IPS-18a (cell line): ENCODE results near the gene IFRD2.

Experiments used
- H3K27ac ChIP-seq: one replicate; pipeline ENCODE4 v1.5.1; 2013; ENCODE audit warnings: low read length
- H3K27me3 ChIP-seq: one replicate; pipeline ENCODE4 v1.6.1; 2013; ENCODE audit warnings: mild to moderate bottlenecking, low read length; ENCODE audit not compliant: control insufficient read depth, insufficient read depth
- H3K36me3 ChIP-seq: one replicate; pipeline ENCODE4 v1.6.1; 2013; ENCODE audit warnings: low read depth, low read length; ENCODE audit not compliant: control insufficient read depth
- H3K4me1 ChIP-seq: one replicate; pipeline ENCODE4 v1.6.1; 2013; ENCODE audit warnings: low read depth, low read length; ENCODE audit not compliant: control insufficient read depth
- H3K4me3 ChIP-seq: one replicate; pipeline ENCODE4 v1.5.1; 2013; ENCODE audit warnings: low read length
- H3K9ac ChIP-seq: one replicate; pipeline ENCODE4 v1.6.1; 2013; ENCODE audit warnings: mild to moderate bottlenecking, low read length, moderate library complexity
- H3K9me3 ChIP-seq: one replicate; pipeline ENCODE4 v1.6.1; 2013; ENCODE audit warnings: low read depth, low read length; ENCODE audit not compliant: control insufficient read depth

IFRD2 gene

GRCh38 chr3:50333744-50334328 lies 41.6 kb upstream of the IFRD2 start:
- H3K9me3 ChIP-seq, result no peaks in the 10 kb centered on the region
- peaks cover 6% of the 10 kb centered on the region for H3K27me3 ChIP-seq
- no peak overlapping the region for H3K9ac ChIP-seq
- H3K36me3 ChIP-seq, result peaks cover 30% of the 10 kb centered on the region
- H3K4me1 ChIP-seq, result peaks cover 5% of the 10 kb centered on the region
- H3K27ac ChIP-seq, result no peak overlapping the region
- no peak overlapping the region for H3K4me3 ChIP-seq

- Histone ChIP-seq H3K4me3 (no peak overlapping the region), H3K9me3 (no peaks in the 10 kb centered on the region), H3K9ac (no peak overlapping the region), H3K27me3 (no peaks in the 10 kb centered on the region), H3K4me1 (peaks cover 11% of the 10 kb centered on the region), H3K27ac (no peak overlapping the region), H3K36me3 (peaks cover 30% of the 10 kb centered on the region)
These were observed 39.2 kb upstream of the IFRD2 start for GRCh38 chr3:50331364-50331907.

GRCh38 chr3:50330330-50330729 lies 38.1 kb upstream of the IFRD2 start:
- Histone ChIP-seq H3K9me3 (no peaks in the 10 kb centered on the region), H3K4me3 (no peak overlapping the region), H3K27ac (no peak overlapping the region), H3K9ac (no peak overlapping the region), H3K4me1 (peaks cover 7% of the 10 kb centered on the region), H3K27me3 (no peaks in the 10 kb centered on the region), H3K36me3 (peaks cover 30% of the 10 kb centered on the region)

- H3K36me3 ChIP-seq, result peaks cover 30% of the 10 kb centered on the region
These were observed 35.9 kb upstream of the IFRD2 start, which contains the start of gene TUSC2 for GRCh38 chr3:50327943-50328691. TUSC2 (minus strand) TSS chr3:50328223; CDS start chr3:50328099, 124 bp downstream.

GRCh38 chr3:50327129-50327528 lies 34.9 kb upstream of the IFRD2 start:
- H3K4me3 ChIP-seq, result peak overlapping the region; percentile 90
- H3K4me1 ChIP-seq, result peaks cover 18% of the 10 kb centered on the region
- H3K36me3 ChIP-seq, result peaks cover 26% of the 10 kb centered on the region
- H3K9ac ChIP-seq, result peak overlapping the region; percentile 76
- no peak overlapping the region for H3K27ac ChIP-seq
- no peaks in the 10 kb centered on the region for H3K27me3 ChIP-seq
- H3K9me3 ChIP-seq, result no peaks in the 10 kb centered on the region

More at GRCh38 chr3:50327943-50328691, 35.9 kb upstream of the IFRD2 start, which contains the start of gene TUSC2:
- Histone ChIP-seq H3K9me3 (no peaks in the 10 kb centered on the region), H3K4me1 (peaks cover 14% of the 10 kb centered on the region), H3K9ac (peak within 1 kb of the TSS; percentile 76), H3K27me3 (no peaks in the 10 kb centered on the region), H3K4me3 (peak within 1 kb of the TSS; percentile 90), H3K27ac (peak within 1 kb of the TSS; percentile 13)

GRCh38 chr3:50326182-50326541 lies 33.9 kb upstream of the IFRD2 start:
- peaks cover 17% of the 10 kb centered on the region for H3K36me3 ChIP-seq

GRCh38 chr3:50325497-50326181 lies 33.4 kb upstream of the IFRD2 start:
- peaks cover 18% of the 10 kb centered on the region for H3K4me1 ChIP-seq
- no peaks in the 10 kb centered on the region for H3K27me3 ChIP-seq
- H3K9ac ChIP-seq, result no peak overlapping the region
- H3K36me3 ChIP-seq, result peaks cover 11% of the 10 kb centered on the region
- H3K9me3 ChIP-seq, result no peaks in the 10 kb centered on the region
- no peak overlapping the region for H3K27ac ChIP-seq
- no peak overlapping the region for H3K4me3 ChIP-seq

More at GRCh38 chr3:50326182-50326541, 33.9 kb upstream of the IFRD2 start:
- no peaks in the 10 kb centered on the region for H3K9me3 ChIP-seq
- no peak overlapping the region for H3K4me3 ChIP-seq
- no peaks in the 10 kb centered on the region for H3K27me3 ChIP-seq
- H3K4me1 ChIP-seq, result peaks cover 18% of the 10 kb centered on the region
- no peak overlapping the region for H3K9ac ChIP-seq
- H3K27ac ChIP-seq, result no peak overlapping the region

- Histone ChIP-seq H3K9me3 (no peaks in the 10 kb centered on the region), H3K27ac (no peak overlapping the region), H3K27me3 (no peaks in the 10 kb centered on the region), H3K4me1 (peaks cover 18% of the 10 kb centered on the region), H3K9ac (no peak overlapping the region), H3K4me3 (no peak overlapping the region), H3K36me3 (peaks cover 6% of the 10 kb centered on the region)
These were observed 32.9 kb upstream of the IFRD2 start for GRCh38 chr3:50325113-50325480.

- Histone ChIP-seq H3K36me3 (peaks cover 5% of the 10 kb centered on the region), H3K27ac (no peak overlapping the region), H3K4me1 (peaks cover 18% of the 10 kb centered on the region), H3K9me3 (no peaks in the 10 kb centered on the region), H3K27me3 (no peaks in the 10 kb centered on the region), H3K9ac (no peak overlapping the region), H3K4me3 (no peak overlapping the region)
These were observed 32.3 kb upstream of the IFRD2 start for GRCh38 chr3:50324351-50325112.

- H3K27ac ChIP-seq, result no peak overlapping the region
- H3K9ac ChIP-seq, result no peak overlapping the region
These were observed 31.5 kb upstream of the IFRD2 start for GRCh38 chr3:50323614-50324199.

More at GRCh38 chr3:50323614-50324199, 31.5 kb upstream of the IFRD2 start:
- Histone ChIP-seq H3K9me3 (no peaks in the 10 kb centered on the region), H3K4me3 (no peak overlapping the region), H3K27me3 (no peaks in the 10 kb centered on the region), H3K4me1 (peaks cover 18% of the 10 kb centered on the region), H3K36me3 (peaks cover 13% of the 10 kb centered on the region)
